Measurements from ENCODE around the gene HIGD1C. TPM values are rescaled to one million over a fixed set of nuclear protein-coding genes. Genes with fewer than 3 reads are reported as not detected.

HIGD1C gene
- total and polyA plus RNA-seq, 4 donors = not detected

DNA sequence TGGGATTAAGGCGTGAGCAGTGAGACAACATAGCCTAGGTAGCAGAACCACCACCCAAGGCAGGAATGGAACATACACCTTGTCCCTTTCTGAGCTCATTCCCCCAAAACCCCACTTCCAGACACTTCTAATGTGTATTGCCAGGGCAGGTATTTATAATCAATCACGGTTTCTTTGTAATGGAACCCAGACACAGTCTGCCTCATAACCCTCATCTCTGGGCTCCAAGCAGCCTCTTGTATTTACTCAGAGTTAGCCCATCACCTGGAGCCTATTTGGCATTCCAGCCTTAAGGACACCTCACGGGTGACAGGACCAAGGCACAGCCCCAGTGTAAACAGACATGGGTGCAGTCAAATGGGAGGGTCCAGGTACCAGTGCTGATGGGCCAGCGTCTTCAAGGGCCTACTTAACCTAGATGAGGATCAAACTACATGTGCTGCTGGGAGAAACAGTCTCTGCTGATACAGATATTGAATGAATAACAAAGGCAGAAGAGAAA lies 2.5 kb upstream of the HIGD1C start:
- DNase-seq (ENCODE audit: low spot score) = no peak
- TF ChIP-seq SP1 (IDR thresholded peaks at IDR 0.05) = no peak
- TF ChIP-seq, protein P1, sequence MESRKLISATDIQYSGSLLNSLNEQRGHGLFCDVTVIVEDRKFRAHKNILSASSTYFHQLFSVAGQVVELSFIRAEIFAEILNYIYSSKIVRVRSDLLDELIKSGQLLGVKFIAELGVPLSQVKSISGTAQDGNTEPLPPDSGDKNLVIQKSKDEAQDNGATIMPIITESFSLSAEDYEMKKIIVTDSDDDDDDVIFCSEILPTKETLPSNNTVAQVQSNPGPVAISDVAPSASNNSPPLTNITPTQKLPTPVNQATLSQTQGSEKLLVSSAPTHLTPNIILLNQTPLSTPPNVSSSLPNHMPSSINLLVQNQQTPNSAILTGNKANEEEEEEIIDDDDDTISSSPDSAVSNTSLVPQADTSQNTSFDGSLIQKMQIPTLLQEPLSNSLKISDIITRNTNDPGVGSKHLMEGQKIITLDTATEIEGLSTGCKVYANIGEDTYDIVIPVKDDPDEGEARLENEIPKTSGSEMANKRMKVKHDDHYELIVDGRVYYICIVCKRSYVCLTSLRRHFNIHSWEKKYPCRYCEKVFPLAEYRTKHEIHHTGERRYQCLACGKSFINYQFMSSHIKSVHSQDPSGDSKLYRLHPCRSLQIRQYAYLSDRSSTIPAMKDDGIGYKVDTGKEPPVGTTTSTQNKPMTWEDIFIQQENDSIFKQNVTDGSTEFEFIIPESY (IDR thresholded peaks at IDR 0.05) = no peak
- TF ChIP-seq TAF1 (conservative IDR thresholded peaks at IDR 0.05) = no peak
- no peak for TF ChIP-seq FOXA1 (IDR thresholded peaks at IDR 0.05)
- no peak for TF ChIP-seq RAD21 (IDR thresholded peaks at IDR 0.05)
- TF ChIP-seq, protein P2, sequence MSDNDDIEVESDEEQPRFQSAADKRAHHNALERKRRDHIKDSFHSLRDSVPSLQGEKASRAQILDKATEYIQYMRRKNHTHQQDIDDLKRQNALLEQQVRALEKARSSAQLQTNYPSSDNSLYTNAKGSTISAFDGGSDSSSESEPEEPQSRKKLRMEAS (IDR thresholded peaks at IDR 0.05) = no peak
- no peak for TF ChIP-seq FOXA2 (IDR thresholded peaks at IDR 0.05)
- TF ChIP-seq, protein P3, sequence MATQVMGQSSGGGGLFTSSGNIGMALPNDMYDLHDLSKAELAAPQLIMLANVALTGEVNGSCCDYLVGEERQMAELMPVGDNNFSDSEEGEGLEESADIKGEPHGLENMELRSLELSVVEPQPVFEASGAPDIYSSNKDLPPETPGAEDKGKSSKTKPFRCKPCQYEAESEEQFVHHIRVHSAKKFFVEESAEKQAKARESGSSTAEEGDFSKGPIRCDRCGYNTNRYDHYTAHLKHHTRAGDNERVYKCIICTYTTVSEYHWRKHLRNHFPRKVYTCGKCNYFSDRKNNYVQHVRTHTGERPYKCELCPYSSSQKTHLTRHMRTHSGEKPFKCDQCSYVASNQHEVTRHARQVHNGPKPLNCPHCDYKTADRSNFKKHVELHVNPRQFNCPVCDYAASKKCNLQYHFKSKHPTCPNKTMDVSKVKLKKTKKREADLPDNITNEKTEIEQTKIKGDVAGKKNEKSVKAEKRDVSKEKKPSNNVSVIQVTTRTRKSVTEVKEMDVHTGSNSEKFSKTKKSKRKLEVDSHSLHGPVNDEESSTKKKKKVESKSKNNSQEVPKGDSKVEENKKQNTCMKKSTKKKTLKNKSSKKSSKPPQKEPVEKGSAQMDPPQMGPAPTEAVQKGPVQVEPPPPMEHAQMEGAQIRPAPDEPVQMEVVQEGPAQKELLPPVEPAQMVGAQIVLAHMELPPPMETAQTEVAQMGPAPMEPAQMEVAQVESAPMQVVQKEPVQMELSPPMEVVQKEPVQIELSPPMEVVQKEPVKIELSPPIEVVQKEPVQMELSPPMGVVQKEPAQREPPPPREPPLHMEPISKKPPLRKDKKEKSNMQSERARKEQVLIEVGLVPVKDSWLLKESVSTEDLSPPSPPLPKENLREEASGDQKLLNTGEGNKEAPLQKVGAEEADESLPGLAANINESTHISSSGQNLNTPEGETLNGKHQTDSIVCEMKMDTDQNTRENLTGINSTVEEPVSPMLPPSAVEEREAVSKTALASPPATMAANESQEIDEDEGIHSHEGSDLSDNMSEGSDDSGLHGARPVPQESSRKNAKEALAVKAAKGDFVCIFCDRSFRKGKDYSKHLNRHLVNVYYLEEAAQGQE (IDR thresholded peaks at IDR 0.05) = no peak
- TF ChIP-seq RXRA (IDR thresholded peaks at IDR 0.05) = no peak
- TF ChIP-seq, protein P4, sequence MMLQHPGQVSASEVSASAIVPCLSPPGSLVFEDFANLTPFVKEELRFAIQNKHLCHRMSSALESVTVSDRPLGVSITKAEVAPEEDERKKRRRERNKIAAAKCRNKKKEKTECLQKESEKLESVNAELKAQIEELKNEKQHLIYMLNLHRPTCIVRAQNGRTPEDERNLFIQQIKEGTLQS (IDR thresholded peaks at IDR 0.05) = no peak
- no peak for TF ChIP-seq GABPA (IDR thresholded peaks at IDR 0.05 in 1 of 2, conservative IDR thresholded peaks at IDR 0.05 in 1 of 2)
- no peak for TF ChIP-seq EGR1 (IDR thresholded peaks at IDR 0.05; ENCODE audit: low read depth in 2 of 2)
- no peak for TF ChIP-seq JUND (IDR thresholded peaks at IDR 0.05)
- no peak for TF ChIP-seq HNF4G (IDR thresholded peaks at IDR 0.05)
- TF ChIP-seq HNF4A (conservative IDR thresholded peaks at IDR 0.05) = no peak
- no peak for TF ChIP-seq YY1 (IDR thresholded peaks at IDR 0.05)
- TF ChIP-seq NR2F2 (IDR thresholded peaks at IDR 0.05) = no peak
- TF ChIP-seq, protein P5, sequence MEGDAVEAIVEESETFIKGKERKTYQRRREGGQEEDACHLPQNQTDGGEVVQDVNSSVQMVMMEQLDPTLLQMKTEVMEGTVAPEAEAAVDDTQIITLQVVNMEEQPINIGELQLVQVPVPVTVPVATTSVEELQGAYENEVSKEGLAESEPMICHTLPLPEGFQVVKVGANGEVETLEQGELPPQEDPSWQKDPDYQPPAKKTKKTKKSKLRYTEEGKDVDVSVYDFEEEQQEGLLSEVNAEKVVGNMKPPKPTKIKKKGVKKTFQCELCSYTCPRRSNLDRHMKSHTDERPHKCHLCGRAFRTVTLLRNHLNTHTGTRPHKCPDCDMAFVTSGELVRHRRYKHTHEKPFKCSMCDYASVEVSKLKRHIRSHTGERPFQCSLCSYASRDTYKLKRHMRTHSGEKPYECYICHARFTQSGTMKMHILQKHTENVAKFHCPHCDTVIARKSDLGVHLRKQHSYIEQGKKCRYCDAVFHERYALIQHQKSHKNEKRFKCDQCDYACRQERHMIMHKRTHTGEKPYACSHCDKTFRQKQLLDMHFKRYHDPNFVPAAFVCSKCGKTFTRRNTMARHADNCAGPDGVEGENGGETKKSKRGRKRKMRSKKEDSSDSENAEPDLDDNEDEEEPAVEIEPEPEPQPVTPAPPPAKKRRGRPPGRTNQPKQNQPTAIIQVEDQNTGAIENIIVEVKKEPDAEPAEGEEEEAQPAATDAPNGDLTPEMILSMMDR (IDR thresholded peaks at IDR 0.05; ENCODE audit: low read depth, low read length, missing input control) = no peak
- Histone ChIP-seq H3K4me3 (ENCODE audit: low read depth in 1 of 3, low read length in 3 of 3) (no peak overlapping the region), H3K27me3 (ENCODE audit: control insufficient read depth in 4 of 4, insufficient read depth in 4 of 4, low read length in 3 of 4) (no peaks in the 10 kb centered on the region), H3K27ac (ENCODE audit: low read depth in 1 of 2, low read length in 2 of 2) (no peak overlapping the region), H3K4me1 (ENCODE audit: control insufficient read depth in 4 of 4, insufficient read depth in 4 of 4, low read length in 3 of 4) (no peaks in the 10 kb centered on the region), H3K9me3 (ENCODE audit: control insufficient read depth in 4 of 4, low read length in 3 of 4) (no peaks in the 10 kb centered on the region), H3K36me3 (ENCODE audit: control insufficient read depth in 4 of 4, insufficient read depth in 3 of 4, low read depth in 1 of 4, low read length in 3 of 4) (no peaks in the 10 kb centered on the region), H3K9ac (ENCODE audit: low read depth in 1 of 2, low read length in 2 of 2) (no peak overlapping the region)
- WGBS = 75% methylated on average over 4 of the region's 4 CpGs
